Measurements from ENCODE around the gene KSR2. TPM values are rescaled to one million over a fixed set of nuclear protein-coding genes. Genes with fewer than 3 reads are reported as not detected.

Gene KSR2
- total and polyA plus RNA-seq, 10 of the 15 experiments (the other 5 are each of a cell fraction or from before 2014, with no cell fraction given): under 0.01 to 1.5 (median 0.01) TPM; not detected in 3

DNA sequence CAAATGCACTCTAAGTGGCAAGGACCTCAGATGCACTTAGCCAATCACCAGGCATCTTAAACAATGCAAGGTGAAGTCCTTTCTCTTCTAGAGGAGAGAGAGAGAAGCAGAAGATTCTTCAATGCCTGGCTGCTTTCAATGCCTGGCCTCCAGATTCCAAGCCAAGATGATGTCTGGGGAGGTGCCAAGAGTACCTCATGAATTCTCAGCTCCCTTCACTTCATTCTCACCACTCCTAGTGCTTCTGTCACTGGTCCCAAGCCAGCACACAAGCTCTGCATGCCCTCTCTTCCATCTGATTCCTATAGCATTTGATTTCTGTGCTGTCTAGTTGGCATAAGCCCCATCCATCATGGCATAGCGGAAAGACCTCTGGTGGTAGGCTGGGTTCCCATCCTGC lies 225.0 kb downstream of the KSR2 start (continued):
- no peak for TF ChIP-seq POU2F2 (IDR thresholded peaks at IDR 0.05; ENCODE audit: borderline replicate concordance, low read depth, low read length)
- no peak for TF ChIP-seq EP300 (IDR thresholded peaks at IDR 0.05; ENCODE audit: borderline replicate concordance in 1 of 2, control insufficient read depth in 1 of 2, low read depth in 2 of 2, low read length in 2 of 2)
- TF ChIP-seq MTA2 (IDR thresholded peaks at IDR 0.05; ENCODE audit: low read depth): no peak
- TF ChIP-seq, protein P1, sequence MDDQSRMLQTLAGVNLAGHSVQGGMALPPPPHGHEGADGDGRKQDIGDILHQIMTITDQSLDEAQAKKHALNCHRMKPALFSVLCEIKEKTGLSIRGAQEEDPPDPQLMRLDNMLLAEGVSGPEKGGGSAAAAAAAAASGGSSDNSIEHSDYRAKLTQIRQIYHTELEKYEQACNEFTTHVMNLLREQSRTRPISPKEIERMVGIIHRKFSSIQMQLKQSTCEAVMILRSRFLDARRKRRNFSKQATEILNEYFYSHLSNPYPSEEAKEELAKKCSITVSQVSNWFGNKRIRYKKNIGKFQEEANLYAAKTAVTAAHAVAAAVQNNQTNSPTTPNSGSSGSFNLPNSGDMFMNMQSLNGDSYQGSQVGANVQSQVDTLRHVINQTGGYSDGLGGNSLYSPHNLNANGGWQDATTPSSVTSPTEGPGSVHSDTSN (IDR thresholded peaks at IDR 0.05; ENCODE audit: insufficient replicate concordance, low read depth, low read length): no peak
- no peak for TF ChIP-seq GABPA (IDR thresholded peaks at IDR 0.05; ENCODE audit: low read depth)
- TF ChIP-seq STAT1 (conservative IDR thresholded peaks at IDR 0.05): no peak
- no peak for TF ChIP-seq IRF4 (IDR thresholded peaks at IDR 0.05; ENCODE audit: low read depth, low read length)

DNA sequence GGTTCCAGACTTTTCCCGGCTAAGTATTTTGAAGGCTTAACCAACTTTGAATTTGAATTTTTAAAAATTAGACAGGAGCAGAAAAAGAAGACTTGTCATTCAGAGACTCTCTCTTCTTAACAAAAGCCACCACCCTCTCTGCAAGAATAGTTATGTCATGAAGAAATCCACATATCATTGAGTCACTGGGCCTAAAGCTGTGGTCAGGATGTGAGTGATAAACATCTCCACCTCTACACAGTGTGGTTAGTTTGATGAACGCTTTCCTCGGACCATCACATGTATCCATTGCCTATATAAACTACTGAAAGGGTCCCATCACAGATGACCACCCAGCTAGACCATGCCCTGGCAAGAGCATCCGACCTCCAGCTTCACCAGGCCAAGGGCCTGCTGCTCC lies 226.1 kb downstream of the KSR2 start:
- H3K4me2 ChIP-seq (ENCODE audit: control insufficient read depth, insufficient read depth): no peak overlapping the region
- no peak overlapping the region for H3K4me3 ChIP-seq
- ATAC-seq (no peak), FAIRE-seq (no peak), DNase-seq (ENCODE audit: low read depth, low spot score) (no peak)
- in situ Hi-C loops (cut with MboI): no loop called here
- CTCF ChIA-PET: no interaction called here
- no peaks in the 10 kb centered on the region; a peak in 1 of 4 replicates for H3K27me3 ChIP-seq (replicated peaks in 1 of 2; ENCODE audit: control insufficient read depth in 2 of 2, insufficient read depth in 2 of 2, low read length in 1 of 2)
- H3K79me2 ChIP-seq (ENCODE audit: control insufficient read depth, insufficient read depth, low read length): no peaks in the 10 kb centered on the region
- WGBS (ENCODE audit: insufficient coverage, insufficient replicate concordance, low lambda C conversion rate, missing lambda C conversion rate): 24% methylated on average over 4 of the region's 4 CpGs
- no peaks in the 10 kb centered on the region for H3K4me1 ChIP-seq (ENCODE audit: control insufficient read depth, insufficient read depth, low read length)
- no peak overlapping the region for H2AFZ ChIP-seq (ENCODE audit: control insufficient read depth, low read depth, low read length)
- SMC1A ChIA-PET (ENCODE audit: uncharacterized antibody, unreplicated experiment): no interaction called here
- POLR2A ChIA-PET: no interaction called here
- intact Hi-C loops (cut with micrococcal nuclease; ENCODE audit: unreplicated experiment): no loop called here
- no peak overlapping the region for H3K9ac ChIP-seq (ENCODE audit: control insufficient read depth, insufficient read depth, low read length)
- no peaks in the 10 kb centered on the region for H3K36me3 ChIP-seq (ENCODE audit: control insufficient read depth in 2 of 2, insufficient read depth in 2 of 2, low read length in 1 of 2)
- RAD21 ChIA-PET (ENCODE audit: unreplicated experiment): no interaction called here
- no peak overlapping the region for H3K27ac ChIP-seq (ENCODE audit: control insufficient read depth, insufficient read depth)
- no TSS peak for BruUV-seq (replicated peaks)
- no peaks in the 10 kb centered on the region for H3K9me3 ChIP-seq (replicated peaks; ENCODE audit: control insufficient read depth, insufficient read depth, low read length)
- H4K20me1 ChIP-seq (ENCODE audit: control insufficient read depth, insufficient read depth): no peaks in the 10 kb centered on the region
- TF ChIP-seq SREBF1 (IDR thresholded peaks at IDR 0.05; ENCODE audit: low read length): no peak
- no peak for TF ChIP-seq TARDBP (IDR thresholded peaks at IDR 0.05; ENCODE audit: borderline replicate concordance)
- TF ChIP-seq SPI1 (IDR thresholded peaks at IDR 0.05; ENCODE audit: borderline replicate concordance, insufficient read depth, low read depth, low read length): no peak
- TF ChIP-seq ZNF24 (IDR thresholded peaks at IDR 0.05): no peak
- TF ChIP-seq RELA (IDR thresholded peaks at IDR 0.05; ENCODE audit: borderline replicate concordance, partially characterized antibody): no peak
- TF ChIP-seq, protein P2, sequence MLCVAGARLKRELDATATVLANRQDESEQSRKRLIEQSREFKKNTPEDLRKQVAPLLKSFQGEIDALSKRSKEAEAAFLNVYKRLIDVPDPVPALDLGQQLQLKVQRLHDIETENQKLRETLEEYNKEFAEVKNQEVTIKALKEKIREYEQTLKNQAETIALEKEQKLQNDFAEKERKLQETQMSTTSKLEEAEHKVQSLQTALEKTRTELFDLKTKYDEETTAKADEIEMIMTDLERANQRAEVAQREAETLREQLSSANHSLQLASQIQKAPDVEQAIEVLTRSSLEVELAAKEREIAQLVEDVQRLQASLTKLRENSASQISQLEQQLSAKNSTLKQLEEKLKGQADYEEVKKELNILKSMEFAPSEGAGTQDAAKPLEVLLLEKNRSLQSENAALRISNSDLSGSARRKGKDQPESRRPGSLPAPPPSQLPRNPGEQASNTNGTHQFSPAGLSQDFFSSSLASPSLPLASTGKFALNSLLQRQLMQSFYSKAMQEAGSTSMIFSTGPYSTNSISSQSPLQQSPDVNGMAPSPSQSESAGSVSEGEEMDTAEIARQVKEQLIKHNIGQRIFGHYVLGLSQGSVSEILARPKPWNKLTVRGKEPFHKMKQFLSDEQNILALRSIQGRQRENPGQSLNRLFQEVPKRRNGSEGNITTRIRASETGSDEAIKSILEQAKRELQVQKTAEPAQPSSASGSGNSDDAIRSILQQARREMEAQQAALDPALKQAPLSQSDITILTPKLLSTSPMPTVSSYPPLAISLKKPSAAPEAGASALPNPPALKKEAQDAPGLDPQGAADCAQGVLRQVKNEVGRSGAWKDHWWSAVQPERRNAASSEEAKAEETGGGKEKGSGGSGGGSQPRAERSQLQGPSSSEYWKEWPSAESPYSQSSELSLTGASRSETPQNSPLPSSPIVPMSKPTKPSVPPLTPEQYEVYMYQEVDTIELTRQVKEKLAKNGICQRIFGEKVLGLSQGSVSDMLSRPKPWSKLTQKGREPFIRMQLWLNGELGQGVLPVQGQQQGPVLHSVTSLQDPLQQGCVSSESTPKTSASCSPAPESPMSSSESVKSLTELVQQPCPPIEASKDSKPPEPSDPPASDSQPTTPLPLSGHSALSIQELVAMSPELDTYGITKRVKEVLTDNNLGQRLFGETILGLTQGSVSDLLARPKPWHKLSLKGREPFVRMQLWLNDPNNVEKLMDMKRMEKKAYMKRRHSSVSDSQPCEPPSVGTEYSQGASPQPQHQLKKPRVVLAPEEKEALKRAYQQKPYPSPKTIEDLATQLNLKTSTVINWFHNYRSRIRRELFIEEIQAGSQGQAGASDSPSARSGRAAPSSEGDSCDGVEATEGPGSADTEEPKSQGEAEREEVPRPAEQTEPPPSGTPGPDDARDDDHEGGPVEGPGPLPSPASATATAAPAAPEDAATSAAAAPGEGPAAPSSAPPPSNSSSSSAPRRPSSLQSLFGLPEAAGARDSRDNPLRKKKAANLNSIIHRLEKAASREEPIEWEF (IDR thresholded peaks at IDR 0.05; ENCODE audit: insufficient replicate concordance, low read depth, low read length): no peak
- TF ChIP-seq MTA3 (IDR thresholded peaks at IDR 0.05; ENCODE audit: borderline replicate concordance, low read length): no peak
- TF ChIP-seq, protein P1 (IDR thresholded peaks at IDR 0.05; ENCODE audit: insufficient replicate concordance, low read depth, low read length): no peak
- no peak for TF ChIP-seq ZBED1 (IDR thresholded peaks at IDR 0.05; ENCODE audit: borderline replicate concordance)
- TF ChIP-seq SREBF2 (IDR thresholded peaks at IDR 0.05; ENCODE audit: low read length): no peak
- TF ChIP-seq SIN3A (IDR thresholded peaks at IDR 0.05; ENCODE audit: low read depth, low read length): no peak
- no peak for TF ChIP-seq MXI1 (IDR thresholded peaks at IDR 0.05; ENCODE audit: low read depth, low read length)

Data from GM12878 (cell line).